Stimulated activated CD4-positive, alpha-beta T cell treated with anti-CD3 and anti-CD28 coated beads, Interleukin-4, amount 100 ng/mL, for 1 hour (primary cell): Measurements from ENCODE around the gene SLC38A8.

Source experiments
- DNase-seq: peaks from one replicate; pipeline ENCODE4 v3.0.0-alpha.2; 2020

Gene SLC38A8

DNA sequence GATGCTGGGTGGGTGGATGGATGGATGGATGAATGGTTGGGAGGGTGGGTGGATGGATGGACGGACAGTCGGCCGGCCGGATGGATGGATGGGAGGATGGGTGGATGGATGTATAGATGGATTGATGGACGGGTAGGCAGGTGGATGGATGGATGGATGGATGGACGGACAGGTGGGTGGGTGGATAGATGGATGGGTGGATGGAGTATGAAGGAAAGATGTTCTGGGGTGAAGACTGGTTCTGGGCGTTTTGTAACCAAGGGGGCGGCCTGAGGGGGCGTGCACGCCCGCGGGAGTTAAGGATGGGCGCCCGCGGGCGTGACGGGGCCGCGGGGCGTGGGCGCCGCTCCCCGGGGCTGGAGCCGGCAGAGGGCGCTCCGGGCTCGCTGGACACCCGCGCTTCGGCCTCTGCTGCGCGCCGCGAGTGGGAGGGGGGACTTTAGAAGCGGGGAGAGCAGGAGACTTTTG, 74.7 kb downstream of the SLC38A8 start, which contains the start of gene NECAB2:
TSS of gene NECAB2 (plus strand) at position 407 of the 468 bp plus-strand sequence. CDS start 405 bp downstream, outside the sequence.
- DNase-seq, result no peak

GRCh38 chr16:83967091-83967490, 75.5 kb downstream of the SLC38A8 start:
- no peak for DNase-seq

GRCh38 chr16:83966153-83966696, 76.4 kb downstream of the SLC38A8 start:
- no peak for DNase-seq

- DNase-seq, result no peak
Measured at GRCh38 chr16:83965444-83966152, 77.0 kb downstream of the SLC38A8 start.

DNA sequence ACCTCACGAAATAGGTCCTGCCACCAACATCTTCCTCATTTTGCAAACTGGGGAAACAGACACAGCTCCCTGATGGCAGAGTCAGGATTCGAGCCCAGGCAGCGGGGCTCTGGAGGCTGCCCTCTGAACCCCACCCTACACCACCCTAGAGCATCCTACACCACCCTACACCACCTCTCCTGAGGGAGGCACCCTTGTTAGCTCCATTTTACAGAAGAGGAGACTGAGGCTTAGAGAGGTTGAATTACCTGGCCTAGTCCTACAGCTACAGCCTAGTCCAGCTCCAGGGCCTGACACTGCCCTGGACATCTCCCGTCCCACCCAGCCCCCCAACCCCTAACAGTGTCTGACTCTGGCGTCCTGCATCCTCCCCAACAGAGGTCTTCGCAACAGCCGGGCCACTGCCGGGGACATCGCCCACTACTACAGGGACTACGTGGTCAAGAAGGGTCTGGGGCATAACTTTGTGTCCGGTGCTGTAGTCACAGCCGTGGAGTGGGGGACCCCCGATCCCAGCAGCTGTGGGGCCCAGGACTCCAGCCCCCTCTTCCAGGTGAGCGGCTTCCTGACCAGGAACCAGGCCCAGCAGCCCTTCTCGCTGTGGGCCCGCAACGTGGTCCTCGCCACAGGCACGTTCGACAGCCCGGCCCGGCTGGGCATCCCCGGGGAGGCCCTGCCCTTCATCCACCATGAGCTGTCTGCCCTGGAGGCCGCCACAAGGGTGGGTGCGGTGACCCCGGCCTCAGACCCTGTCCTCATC, 77.7 kb downstream of the SLC38A8 start:
- DNase-seq, result no peak

DNA sequence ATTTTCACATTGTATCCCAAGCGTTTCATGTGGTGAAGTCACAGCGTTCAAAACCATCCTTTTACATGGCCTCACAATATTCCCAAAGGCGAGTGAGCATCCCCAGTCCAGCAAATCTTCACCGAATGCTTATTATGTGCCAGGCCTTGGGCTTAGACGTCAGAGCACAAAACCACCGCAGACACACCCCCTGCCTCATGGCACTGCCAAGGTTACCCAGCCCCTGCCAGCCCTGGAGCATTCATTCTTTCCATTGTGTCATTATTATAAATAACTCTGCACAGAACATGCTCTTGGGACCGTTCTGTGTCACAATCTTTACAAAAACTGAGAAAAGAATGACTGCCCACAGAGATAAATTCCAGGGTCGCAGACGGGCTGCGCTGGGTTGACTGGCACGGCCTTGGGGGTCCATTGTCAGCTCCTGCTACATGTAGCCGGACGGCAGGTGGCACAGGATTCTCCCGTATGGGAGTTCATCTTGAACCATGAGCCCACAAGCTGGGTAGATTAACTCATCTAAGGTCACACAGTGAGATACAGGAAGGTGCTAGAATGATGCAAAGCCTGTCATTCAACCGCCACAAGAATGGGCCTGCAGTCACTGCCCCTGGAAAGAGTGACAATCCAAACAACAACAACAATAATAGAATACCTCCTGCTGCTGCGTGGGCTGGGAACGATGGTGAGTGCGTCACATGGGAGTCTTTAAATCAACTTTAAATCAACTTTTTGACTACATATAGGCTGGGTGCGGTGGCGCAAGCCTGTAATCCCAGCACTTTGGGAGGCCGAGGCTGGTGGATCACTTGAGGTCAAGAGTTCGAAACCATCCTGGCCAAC, 79.1 kb downstream of the SLC38A8 start:
- no peak for DNase-seq

DNA sequence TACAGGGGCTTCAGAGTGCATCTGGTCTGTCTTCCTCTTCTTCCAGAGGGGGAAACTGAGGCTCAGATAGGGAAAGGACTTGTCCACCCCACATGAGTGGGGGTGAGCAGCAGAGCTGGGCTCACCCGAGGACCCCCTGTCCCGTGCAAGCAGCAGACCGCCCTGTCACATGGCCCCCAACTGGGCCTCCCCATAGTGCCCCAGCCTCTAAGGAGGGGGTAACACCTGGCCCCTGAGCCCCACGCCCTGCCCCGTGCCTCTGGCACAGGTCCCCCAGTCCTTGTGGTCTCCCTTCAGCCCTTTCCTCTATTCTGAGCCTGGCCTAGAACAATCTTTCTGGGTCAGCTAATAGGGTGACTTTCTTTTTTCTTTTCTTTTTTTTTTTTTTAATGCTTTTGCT, 81.0 kb downstream of the SLC38A8 start:
- no peak for DNase-seq

GRCh38 chr16:83960521-83961249, 81.9 kb downstream of the SLC38A8 start:
- DNase-seq, result no peak
